GM21381 (cell line): ENCODE data around the gene SLC5A10.
"Not testable (repeated sequence)": the region's sequence is repeated elsewhere in the genome, so short reads cannot be mapped to it uniquely, and the experiment has no call there.

Source experiments
- ATAC-seq: cut with Tn5 transposase; IDR thresholded peaks from one replicate; pipeline ENCODE4 v1.9.1; 2021; ENCODE audit warnings: mild to moderate bottlenecking, moderate library complexity; ENCODE audit not compliant: unreplicated experiment

Gene SLC5A10

DNA sequence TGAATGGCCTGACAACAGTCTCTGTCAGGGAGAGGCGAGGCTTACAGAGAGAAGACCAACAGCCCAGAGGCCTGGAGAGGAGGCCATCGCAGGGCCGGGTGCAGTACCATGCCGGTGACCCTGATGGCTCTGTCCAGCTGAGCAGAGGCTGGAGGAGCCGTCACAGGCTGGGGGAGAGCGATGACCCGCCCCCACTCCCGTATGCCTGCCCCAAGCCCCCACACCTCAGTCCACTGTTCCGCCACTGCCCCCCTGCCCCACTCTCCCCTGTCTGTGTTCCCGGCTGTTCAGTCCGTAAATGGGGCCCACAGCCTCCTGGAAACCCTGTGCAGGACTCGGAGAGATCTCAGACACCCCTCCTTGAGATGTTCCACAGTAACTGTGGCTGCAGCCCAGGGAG lies 65.4 kb downstream of the SLC5A10 start:
- ATAC-seq, result no peak

DNA sequence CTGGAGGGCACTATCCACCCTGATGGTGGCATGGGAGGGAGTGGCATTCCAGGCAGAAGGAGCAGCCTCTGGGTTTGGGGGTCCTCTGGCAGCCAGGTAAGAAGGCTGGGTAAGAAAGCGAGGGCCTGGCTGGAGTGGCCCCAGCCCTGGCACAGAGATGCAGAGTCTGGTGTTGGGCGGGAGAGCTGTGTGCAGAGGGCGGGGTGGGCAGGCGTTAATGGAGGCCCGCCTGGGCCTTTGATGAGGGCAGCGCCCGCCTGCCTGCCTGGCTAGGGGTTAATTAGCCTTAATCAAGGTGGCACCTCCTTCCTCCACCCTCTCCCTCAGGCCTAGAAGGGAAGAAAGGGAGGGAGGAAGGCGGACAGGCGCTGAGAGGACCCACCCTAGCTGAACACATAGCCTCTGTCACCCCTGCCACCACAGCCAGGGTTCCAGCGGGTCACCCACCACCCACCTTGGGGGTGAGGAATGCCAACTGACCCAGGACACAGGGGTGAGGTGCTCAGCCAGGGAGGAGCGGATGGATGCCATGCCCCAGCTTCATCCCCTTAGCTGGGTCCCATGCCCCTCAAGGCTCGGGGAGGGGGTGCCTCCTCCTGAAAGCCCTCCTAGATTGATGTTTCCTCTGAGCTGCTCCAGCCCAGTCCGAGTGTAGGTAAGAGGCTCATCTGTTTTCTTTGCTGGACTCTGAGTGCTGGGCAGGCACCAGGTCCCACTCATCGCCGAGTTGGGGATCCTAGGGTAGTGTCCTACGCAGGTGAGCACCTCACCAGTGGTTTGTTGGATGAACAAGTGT lies 66.0 kb downstream of the SLC5A10 start:
- no peak for ATAC-seq

DNA sequence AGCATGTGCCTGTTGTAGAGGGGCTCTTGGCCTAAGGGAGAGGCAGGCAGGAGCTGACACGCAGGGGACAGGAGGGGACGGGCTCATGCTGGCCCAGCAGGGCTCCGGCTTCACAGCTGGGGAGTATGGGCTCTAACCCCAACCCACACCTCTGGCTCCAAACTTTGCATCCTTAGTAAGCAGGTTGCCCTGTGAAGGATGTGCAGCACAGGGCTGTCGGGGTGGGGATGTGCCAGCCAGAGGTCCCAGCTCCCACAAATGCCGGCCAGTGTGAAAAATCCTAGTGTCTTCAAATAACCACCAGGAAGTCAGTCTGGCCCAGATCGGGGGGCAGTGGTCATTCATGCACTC lies 66.6 kb downstream of the SLC5A10 start:
- ATAC-seq, result no peak

DNA sequence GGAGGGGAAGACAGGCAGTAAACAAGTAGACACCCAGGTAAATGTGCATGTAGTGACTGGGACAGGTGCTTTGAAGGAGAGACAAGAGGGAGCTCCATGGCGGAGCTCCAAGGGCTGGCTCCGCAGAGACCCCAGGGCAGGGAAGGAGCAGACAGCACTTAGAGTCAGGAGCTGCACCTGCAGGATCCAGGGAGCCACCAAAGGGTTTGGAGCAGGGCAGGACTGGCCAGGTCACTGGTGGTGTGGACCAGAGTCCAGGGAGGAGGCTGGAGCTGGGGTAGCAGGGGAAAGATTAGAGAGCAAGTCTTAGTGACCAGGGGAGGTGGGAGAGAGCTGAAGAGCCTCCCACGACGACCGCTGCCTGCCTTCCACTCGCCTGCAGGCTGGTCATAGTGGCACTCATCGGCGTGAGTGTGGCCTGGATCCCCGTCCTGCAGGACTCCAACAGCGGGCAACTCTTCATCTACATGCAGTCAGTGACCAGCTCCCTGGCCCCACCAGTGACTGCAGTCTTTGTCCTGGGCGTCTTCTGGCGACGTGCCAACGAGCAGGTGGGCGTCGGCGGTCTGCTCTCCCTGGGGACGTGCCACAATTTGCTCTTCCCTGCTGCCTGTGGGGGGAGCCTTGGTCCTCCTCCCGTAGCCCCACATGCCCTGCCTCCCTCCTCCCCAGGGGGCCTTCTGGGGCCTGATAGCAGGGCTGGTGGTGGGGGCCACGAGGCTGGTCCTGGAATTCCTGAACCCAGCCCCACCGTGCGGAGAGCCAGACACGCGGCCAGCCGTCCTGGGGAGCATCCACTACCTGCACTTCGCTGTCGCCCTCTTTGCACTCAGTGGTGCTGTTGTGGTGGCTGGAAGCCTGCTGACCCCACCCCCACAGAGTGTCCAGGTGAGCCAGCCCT lies 67.3 kb downstream of the SLC5A10 start:
- no peak for ATAC-seq

DNA sequence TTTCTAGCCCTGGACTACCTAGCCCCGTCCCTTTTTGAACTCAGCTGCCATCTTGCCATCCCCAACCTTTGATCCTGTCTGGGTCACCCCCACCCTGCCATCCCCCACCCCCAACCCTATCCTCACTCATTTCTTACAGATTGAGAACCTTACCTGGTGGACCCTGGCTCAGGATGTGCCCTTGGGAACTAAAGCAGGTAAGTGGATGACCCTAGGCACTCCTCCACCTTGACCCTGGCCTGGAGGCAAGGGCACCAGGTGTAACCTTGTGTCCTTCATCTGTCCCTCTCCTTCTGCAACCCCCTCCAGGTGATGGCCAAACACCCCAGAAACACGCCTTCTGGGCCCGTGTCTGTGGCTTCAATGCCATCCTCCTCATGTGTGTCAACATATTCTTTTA lies 68.1 kb downstream of the SLC5A10 start:
- ATAC-seq, result no peak

DNA sequence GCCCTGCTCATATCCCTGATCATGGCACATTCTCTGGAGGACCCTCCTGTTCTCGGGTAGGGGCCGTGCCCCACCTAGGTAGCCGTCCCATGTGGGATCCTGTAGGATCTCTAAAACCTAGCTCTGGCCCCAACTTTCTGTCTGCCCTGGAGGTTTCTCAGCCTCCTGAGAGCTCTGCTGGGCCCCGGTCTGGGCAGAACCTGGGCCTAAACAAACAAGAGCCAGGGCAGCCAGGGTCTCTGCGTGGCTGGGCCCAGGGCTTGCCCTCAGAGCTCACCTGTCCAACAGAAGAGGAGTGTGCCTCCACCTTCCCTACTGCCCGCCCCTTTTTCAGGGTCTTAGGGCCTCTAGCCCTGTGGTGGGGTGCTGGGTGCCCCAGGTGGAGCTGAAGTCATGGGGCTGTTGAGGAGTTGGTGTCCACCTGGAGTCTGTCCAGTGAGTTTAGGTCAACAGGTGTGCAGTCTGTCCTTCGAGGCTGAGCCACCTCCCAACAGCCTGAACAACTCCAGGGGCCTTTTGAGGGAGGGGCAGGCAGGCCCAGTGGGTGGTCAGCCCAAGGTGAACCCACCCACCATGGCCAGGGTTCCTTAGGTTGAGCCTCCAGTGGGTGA lies 69.2 kb downstream of the SLC5A10 start:
- ATAC-seq, result not testable (repeated sequence)

DNA sequence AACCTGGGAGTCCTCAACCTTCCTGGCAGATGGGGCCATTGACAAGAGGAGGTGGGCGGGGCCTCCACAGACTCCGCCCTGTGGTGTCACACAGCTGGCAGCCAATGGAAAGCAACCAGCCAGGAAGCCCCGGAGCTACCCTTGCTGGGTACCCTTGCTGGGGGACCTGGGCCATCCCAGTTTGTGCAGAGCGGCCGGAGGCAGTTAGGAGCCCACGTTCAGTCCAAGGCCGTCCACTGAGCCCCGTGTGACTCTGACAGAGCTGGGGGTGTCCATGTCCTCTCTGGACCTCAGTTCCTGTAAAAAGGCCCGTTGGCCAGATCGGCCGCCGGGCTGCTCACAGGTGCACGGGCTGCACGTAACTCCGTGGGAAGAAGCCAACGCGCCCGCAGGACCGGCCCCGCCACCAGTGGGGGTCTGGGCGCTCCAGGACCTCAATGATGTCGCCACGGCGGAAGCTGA lies 69.7 kb downstream of the SLC5A10 start:
- ATAC-seq, result no peak

DNA sequence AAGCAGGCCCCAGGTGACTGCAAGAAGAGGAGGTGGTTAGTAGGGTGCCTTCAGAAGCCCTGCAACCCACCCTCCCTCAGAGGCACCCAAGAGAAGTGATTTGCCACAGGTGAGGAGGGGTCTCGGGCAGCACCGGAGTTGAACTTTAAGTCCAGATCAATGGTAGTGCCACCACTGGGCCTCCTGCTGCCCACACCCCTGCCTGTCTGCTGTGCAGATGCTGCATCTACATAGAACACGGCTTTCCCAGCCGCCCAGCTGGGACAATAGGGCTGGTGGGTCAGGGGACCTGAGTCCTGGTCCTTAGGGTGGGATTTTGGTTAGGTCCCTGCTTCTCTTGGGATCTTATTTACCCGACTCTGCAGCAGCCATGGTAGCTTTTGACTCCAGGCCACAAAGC lies 70.2 kb downstream of the SLC5A10 start:
- no peak for ATAC-seq

DNA sequence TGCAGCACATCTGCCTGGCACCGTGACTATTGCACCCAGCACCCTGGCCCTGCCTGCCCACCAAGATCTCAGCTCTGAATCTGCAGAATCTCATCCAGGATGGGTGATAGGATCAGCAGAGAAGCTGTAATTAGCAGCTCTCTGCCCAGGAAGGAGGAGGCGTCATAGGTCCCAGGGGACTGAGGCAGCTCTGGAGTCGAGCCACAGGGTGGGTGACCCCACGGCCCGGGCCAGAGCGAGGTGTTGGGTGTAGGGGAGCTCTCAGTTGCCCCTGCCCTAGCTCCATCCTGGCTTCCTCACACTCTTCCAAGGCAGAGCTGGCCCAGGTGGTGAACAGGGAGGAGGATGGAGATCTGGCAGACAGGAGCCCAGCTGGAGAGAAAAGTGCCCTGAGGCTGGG lies 70.8 kb downstream of the SLC5A10 start:
- ATAC-seq, result no peak

DNA sequence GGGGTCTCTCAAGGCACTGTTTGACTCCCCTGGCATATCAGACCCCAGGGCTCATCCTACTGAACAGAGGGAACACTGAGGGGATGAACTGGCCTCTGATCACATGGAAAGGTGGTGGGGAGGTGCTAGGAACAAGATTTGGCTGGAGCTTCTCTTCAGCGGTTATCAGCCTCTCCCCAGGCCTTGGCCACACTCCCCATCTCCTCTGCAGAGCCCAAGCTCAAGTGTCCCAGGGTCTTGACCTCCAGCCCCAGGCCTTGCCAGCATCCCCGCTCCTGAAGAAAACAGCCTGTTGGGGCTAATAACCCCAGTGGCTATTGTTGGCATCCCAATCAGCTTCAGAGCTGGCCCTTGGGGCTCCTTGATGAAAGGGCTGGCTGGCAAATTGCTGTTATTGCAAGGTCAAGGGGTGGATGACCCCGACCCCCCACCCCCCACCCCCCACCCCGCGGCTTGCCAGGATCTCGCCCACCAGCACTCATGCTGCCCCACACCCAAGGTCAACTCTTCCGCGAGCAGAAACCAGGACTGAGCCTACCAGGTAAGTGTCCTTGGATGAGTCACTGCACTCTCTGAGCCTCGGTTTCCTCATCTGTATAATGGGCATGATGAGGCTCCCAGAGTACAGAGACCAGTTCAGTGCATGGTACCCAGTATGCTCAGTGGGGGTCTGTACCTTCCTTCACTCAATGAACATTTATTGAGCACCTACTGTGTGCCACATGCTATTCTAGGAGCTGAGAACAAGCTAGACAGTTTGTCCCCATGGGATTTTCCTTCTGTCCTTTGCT lies 71.4 kb downstream of the SLC5A10 start:
- no peak for ATAC-seq

DNA sequence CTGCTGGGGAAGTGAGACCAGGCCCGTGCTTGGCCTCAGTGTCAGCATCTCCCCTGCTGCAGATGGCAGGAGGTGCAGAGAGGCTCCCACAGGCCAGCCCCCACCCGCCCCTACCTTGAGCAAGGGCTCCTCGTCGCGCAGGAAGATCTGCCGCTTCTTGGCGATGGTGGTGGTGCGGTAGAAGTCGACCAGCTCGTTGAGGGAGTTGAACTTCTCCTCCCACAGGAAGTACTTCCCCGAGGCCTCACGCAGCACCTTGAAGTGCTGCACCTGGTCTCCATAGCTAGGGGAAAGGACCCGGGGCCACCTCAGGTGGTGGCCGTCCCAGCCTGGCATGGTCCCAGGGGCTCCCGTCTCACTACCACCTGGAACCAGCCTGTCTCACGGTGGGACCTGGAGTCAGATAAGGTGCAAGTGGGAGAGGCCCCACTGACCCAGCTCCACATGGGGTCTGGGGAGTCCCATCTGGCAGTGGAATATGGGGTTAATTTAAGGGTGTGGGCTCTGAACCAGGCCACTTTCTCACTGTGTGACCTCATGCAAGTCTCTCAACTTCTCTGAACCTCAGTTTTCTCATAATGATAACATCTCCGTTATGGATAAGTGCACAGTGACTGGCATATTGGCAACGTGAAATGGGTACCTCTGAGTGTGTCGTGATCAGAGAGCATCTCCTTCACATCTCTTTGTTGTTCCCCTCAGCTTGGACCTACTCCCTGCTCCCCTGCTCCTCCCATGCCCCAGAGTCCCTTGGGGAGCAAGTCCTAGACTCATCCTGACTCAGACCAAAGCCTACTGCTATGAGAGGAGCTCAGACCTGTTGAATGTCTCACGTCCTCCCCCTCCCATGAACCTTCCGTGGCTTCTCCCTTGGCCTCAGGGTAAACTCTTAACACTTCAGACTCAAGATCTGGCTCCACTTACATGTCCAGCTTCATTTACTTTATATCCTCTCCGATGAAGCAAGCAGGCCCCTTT lies 72.4 kb downstream of the SLC5A10 start:
- ATAC-seq, result no peak

DNA sequence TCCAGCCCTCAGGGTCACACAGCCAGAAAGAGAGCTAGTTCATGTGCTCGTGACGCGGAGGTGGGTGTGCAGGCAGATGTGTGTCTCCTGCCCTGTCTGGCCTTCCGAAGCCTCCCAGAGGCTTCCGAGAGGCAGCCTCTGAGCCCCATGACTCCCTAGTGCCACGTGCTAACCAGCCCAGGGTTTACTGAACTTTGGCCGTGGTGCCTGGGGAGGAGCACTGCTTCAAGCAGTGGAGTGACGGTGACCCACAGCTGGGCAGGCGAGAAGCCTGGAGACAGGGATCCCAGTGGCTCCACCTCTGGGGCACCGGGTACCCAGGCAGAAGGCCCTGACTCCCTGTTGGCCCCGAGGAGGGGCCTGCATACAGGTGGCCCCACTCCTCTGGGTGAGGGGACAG lies 76.7 kb downstream of the SLC5A10 start:
- not testable (repeated sequence) for ATAC-seq

DNA sequence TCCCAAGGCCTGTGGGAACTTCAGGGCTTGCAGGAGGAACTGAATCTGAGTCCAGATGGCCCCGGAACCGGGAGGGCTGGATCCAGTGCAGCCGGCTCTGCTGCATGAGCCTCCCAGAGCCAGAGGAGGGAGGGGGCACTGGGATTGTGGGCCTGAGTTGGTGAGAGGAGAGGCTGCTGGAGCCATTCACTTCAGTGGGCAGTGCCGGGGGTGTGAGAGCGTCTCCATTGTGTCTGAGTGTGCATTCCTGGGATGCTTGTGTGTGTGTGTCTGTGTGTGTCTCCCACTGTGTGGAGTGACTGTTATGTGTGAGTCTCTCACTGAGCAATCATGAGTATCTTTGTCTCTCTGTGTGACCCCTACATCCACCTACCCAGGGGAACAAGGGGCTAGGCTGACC lies 77.8 kb downstream of the SLC5A10 start:
- not testable (repeated sequence) for ATAC-seq

DNA sequence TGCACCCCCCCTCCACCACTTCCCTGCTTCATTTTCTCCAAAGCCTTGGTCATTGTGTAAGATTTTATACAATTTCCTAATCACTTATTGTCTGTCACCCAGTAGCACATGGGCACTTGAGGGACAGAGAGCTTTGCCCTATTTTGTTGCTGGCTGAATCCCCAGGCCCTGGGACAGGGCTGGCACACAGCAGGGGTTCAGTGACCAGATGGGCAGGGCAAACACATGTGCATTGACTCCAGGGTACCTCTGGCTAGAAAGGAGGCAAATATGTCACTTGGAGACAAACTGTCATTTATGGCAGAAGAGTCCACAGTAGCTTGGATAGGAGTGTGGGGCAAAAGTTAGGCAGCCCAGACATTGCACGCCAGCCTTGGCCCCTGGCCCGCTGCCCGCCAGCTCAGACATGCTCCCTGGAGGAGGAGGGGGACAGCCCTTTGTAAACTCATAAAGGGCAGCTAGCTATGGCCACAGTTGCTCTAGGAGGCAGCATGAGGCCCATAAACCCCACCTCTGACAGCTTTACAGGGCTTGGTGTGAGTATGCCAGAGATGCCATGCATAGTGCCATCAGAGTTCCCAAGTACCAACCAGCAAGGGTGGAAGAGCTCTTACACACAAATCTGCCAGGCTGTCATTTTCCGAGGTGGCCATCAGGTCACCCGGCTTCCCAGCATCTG lies 78.9 kb downstream of the SLC5A10 start:
- ATAC-seq, result not testable (repeated sequence)

DNA sequence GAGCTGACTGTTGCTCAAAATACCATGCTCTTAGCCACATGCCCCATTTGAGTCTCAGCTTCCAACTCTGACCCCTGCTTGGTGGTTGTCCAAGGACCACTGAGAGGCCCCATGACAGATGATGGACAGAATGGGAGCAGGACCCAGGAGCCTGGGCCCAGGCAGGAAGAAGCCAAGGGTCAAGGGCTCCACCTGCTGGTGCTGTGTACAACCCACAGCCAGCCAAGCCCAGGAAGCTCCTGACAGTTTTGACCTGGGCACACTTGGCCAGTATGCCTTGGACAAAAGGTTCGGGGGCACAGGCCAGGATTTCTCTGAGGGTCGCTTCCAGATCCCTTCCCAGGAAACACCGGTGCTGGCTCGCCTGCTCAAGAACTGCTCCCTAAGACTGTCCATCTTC lies 79.8 kb downstream of the SLC5A10 start:
- ATAC-seq, result not testable (repeated sequence)

DNA sequence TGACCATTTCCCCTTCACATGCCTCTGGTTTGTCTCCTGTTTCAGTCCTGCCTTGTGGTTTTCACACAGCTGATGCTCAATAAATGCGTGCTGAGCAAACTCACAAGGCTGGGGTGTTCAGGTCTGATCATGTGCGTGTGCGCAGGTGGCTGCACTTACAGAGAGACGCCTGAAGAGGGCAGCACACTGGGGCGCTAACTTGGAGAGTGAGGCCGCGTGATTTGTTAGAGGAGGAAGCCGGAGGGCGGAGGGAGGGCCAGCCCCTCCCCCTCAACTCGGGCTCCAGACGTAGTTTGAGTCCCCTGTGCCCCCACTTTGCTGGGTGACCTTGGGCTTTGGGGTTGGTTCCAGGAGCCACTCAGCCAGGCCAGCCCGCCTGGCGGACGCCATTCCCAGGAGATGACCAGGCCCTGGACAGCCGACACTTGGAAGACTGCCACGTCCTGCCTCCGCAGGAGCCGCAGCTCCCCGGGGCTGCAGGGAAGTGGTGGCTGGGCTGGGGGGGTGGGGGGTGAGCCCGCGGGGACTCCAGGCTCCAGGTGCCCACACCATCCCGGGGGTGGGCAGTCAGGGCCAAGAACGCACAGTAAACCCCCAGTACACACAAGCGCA lies 80.5 kb downstream of the SLC5A10 start:
- not testable (repeated sequence) for ATAC-seq

DNA sequence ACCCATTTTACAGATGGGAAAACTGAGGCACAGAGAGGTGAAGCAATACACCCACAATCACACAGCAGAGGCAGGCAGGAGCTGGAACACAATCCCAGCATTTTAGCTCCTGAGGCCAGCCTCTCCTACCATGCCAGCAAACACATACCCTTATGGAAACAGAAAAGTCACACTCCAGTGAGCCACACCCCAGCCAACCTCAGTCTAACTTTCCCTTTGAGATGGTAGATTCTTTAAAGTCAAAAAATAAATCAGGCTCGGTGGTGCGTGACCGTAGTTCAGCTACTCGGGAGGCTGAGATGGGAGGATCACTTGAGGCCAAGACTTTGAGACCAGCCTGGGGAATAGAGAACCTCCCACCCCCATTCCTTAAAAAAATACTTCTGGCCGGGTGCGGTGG lies 84.2 kb downstream of the SLC5A10 start:
- not testable (repeated sequence) for ATAC-seq

DNA sequence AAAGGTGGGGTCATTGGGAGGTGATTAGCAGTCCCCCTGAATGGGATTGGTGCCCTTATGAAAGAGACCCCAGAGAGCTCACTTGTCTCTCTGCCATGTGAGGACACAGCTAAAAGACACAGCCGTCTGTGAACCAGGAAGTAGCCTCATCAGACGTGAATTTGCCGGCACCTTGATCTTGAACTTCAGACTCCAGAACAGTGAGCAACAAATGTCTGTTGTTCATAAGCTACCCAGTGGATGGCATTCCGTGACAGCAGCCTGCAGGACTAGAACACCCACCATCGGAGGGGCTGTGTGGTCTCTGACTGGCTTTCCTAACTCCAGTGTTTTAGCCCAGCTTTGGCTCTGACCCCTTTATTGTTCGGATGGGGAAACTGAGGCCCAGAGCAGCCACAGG lies 85.6 kb downstream of the SLC5A10 start:
- not testable (repeated sequence) for ATAC-seq

DNA sequence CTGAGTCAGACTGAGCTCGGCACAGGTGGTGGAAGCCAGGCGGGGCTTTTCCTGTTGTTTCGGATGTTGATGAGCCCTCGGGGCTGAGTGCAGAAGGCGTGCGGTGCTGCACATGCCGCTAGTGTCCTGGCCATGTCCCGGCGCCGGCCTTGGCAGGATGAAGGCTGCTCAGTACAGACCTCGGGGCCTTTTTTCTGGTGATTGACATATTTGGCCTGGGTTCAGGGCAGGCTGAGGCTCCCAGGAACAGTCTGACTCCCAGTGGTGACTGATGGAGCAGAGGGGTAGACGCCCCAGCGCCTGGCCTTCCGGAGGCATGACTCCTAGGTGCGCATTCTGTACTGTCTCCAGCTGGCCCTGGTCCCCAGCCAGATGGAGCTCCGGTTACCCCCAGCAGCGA lies 86.0 kb downstream of the SLC5A10 start:
- ATAC-seq, result not testable (repeated sequence)
